ENCODE measurements around the gene GSTA1. TPM values are rescaled to one million over a fixed set of nuclear protein-coding genes. Genes with fewer than 3 reads are reported as not detected.
"Not testable (repeated sequence)": the region's sequence is repeated elsewhere in the genome, so short reads cannot be mapped to it uniquely, and the experiment has no call there.

Gene GSTA1
- polyA plus RNA-seq, 3 donors = not detected

- Mint-ChIP-seq H3K27ac (peak overlapping the region in 1 of 7 donors; percentile 46), H3K27me3 (ENCODE audit: low read depth in 3 of 3) (peaks cover 1 to 8% (median 4%) of the 10 kb centered on the region in 3 donors), H3K36me3 (no peaks in the 10 kb centered on the region), H3K4me1 (no peaks in the 10 kb centered on the region), H3K9me3 (peaks cover 0 to 9% (median 1%) of the 10 kb centered on the region in 7 donors), H3K4me3 (no peak overlapping the region)
- Histone ChIP-seq H3K79me2 (ENCODE audit: insufficient read depth, low read length) (no peaks in the 10 kb centered on the region), H3K27ac (ENCODE audit: low read depth in 1 of 2, low read length in 2 of 2) (no peak overlapping the region), H3K9ac (ENCODE audit: insufficient read depth, low read length, poor library complexity, severe bottlenecking) (no peak overlapping the region), H3K4me1 (ENCODE audit: control insufficient read depth in 1 of 2, insufficient read depth in 2 of 2, low read length in 2 of 2) (no peaks in the 10 kb centered on the region), H3K36me3 (replicated peaks in 1 of 2; ENCODE audit: control insufficient read depth in 1 of 2, insufficient read depth in 2 of 2, low read length in 2 of 2) (no peaks in the 10 kb centered on the region), H3K27me3 (ENCODE audit: control insufficient read depth in 2 of 2, insufficient read depth in 2 of 2, low read length in 2 of 2) (peaks cover 0 to 2% of the 10 kb centered on the region in 2 donors), H3K9me3 (replicated peaks in 1 of 2; ENCODE audit: control insufficient read depth in 1 of 2, insufficient read depth in 1 of 2, low read length in 2 of 2) (no peaks in the 10 kb centered on the region), H3K4me3 (replicated peaks in 1 of 3; ENCODE audit: low read depth in 2 of 3, low read length in 3 of 3) (no peak overlapping the region), H3K4me2 (replicated peaks; ENCODE audit: extremely low read depth, low read length, poor library complexity, severe bottlenecking) (no peak overlapping the region), H2AFZ (ENCODE audit: insufficient read depth, low read depth, low read length, poor library complexity, severe bottlenecking) (no peak overlapping the region), H4K20me1 (ENCODE audit: insufficient read depth, low read length) (no peaks in the 10 kb centered on the region)
- WGBS (ENCODE audit: insufficient coverage) = 72% methylated on average over 5 of the region's 20 CpGs
- DNase-seq = peak; percentile 12 to 46 (median 32)
- TF ChIP-seq CTCF (IDR thresholded peaks at IDR 0.05) = peak; percentile 78
- intact Hi-C loops (cut with micrococcal nuclease) = no loop called here
Measured at GRCh38 chr6:52839124-52840055, 35.8 kb upstream of the GSTA1 start.

DNA sequence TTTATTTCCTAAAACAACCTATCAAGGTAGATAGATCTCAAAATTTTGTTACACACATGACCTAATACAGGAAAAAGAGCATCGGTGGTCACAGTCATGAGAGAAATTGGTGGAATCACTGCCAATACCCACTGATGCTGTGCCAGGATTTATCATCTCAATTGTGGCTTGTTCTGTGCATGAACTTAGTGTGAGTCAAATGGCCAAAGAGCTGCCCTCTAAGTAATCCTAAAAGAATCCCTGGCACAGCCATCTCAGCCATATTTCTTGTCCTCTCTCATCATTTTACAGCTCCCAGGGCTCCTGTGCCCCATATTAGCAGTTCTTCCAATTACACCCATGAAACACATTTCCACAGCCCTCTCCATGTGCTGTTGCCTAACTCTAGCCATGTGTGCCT lies 30.9 kb upstream of the GSTA1 start:
- no peaks in the 10 kb centered on the region for H3K36me3 Mint-ChIP-seq
- no CpG with 5 or more reads among the region's 1 CpG for WGBS (ENCODE audit: insufficient coverage)
- no peak overlapping the region for H3K4me3 Mint-ChIP-seq
- intact Hi-C loops (cut with micrococcal nuclease) = no loop called here
- no peaks in the 10 kb centered on the region for H4K20me1 ChIP-seq (ENCODE audit: insufficient read depth, low read length)
- TF ChIP-seq CTCF (IDR thresholded peaks at IDR 0.05) = no peak
- H3K79me2 ChIP-seq (ENCODE audit: insufficient read depth, low read length) = no peaks in the 10 kb centered on the region
- no peak overlapping the region for H3K9ac ChIP-seq (ENCODE audit: insufficient read depth, low read length, poor library complexity, severe bottlenecking)
- H3K27me3 Mint-ChIP-seq (ENCODE audit: low read depth in 3 of 3) = peaks cover 7 to 12% (median 10%) of the 10 kb centered on the region in 3 donors
- H3K4me1 ChIP-seq (ENCODE audit: control insufficient read depth in 1 of 2, insufficient read depth in 2 of 2, low read length in 2 of 2) = no peaks in the 10 kb centered on the region
- no peaks in the 10 kb centered on the region for H3K9me3 ChIP-seq (replicated peaks in 1 of 2; ENCODE audit: control insufficient read depth in 1 of 2, insufficient read depth in 1 of 2, low read length in 2 of 2)
- no peak for DNase-seq
- H3K36me3 ChIP-seq (replicated peaks in 1 of 2; ENCODE audit: control insufficient read depth in 1 of 2, insufficient read depth in 2 of 2, low read length in 2 of 2) = no peaks in the 10 kb centered on the region
- H3K27ac Mint-ChIP-seq = peak overlapping the region in 1 of 7 donors; percentile 34
- H3K27me3 ChIP-seq (ENCODE audit: control insufficient read depth in 2 of 2, insufficient read depth in 2 of 2, low read length in 2 of 2) = no peaks in the 10 kb centered on the region
- no peak overlapping the region for H3K27ac ChIP-seq (ENCODE audit: low read depth in 1 of 2, low read length in 2 of 2)
- peaks cover 0 to 8% (median 0%) of the 10 kb centered on the region in 7 donors for H3K9me3 Mint-ChIP-seq
- no peaks in the 10 kb centered on the region for H3K4me1 Mint-ChIP-seq
- no peak overlapping the region for H3K4me3 ChIP-seq (replicated peaks in 1 of 3; ENCODE audit: low read depth in 2 of 3, low read length in 3 of 3)
- no peak overlapping the region for H2AFZ ChIP-seq (ENCODE audit: insufficient read depth, low read depth, low read length, poor library complexity, severe bottlenecking)
- no peak overlapping the region for H3K4me2 ChIP-seq (replicated peaks; ENCODE audit: extremely low read depth, low read length, poor library complexity, severe bottlenecking)

DNA sequence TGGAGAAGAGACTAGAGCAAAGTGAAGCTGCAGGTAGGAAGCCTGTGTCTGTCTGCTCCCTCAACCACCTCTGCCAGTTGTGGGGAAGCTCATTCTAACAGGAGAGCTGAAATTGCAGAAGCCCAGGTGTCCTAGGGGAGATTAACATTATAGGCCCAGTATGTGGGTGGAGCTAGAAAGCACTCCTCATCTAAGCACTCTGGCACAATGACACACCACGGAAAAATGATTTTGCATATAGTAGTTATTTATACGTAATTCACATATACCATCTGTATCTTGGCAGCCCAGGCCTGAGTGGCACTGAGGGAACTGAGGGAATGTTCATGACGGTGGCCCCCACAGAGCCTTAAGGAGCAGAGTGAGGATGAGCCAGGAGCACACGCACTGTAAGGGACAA lies 27.3 kb upstream of the GSTA1 start:
- H3K27ac Mint-ChIP-seq; H3K27me3 Mint-ChIP-seq (ENCODE audit: low read depth in 3 of 3); intact Hi-C loops (cut with micrococcal nuclease): not testable (repeated sequence)

More for the DNA sequence above, 27.3 kb upstream of the GSTA1 start:
- not testable (repeated sequence) for H3K79me2 ChIP-seq (ENCODE audit: insufficient read depth, low read length); H3K4me3 Mint-ChIP-seq; H3K27ac ChIP-seq (ENCODE audit: low read depth in 1 of 2, low read length in 2 of 2); H2AFZ ChIP-seq (ENCODE audit: insufficient read depth, low read depth, low read length, poor library complexity, severe bottlenecking); H3K4me1 ChIP-seq (ENCODE audit: control insufficient read depth in 1 of 2, insufficient read depth in 2 of 2, low read length in 2 of 2); H3K4me1 Mint-ChIP-seq; H3K9me3 Mint-ChIP-seq; H3K9ac ChIP-seq (ENCODE audit: insufficient read depth, low read length, poor library complexity, severe bottlenecking); H3K36me3 Mint-ChIP-seq; H3K9me3 ChIP-seq (replicated peaks in 1 of 2; ENCODE audit: control insufficient read depth in 1 of 2, insufficient read depth in 1 of 2, low read length in 2 of 2); H3K4me3 ChIP-seq (replicated peaks in 1 of 3; ENCODE audit: low read depth in 2 of 3, low read length in 3 of 3); H4K20me1 ChIP-seq (ENCODE audit: insufficient read depth, low read length); H3K27me3 ChIP-seq (ENCODE audit: control insufficient read depth in 2 of 2, insufficient read depth in 2 of 2, low read length in 2 of 2); H3K4me2 ChIP-seq (replicated peaks; ENCODE audit: extremely low read depth, low read length, poor library complexity, severe bottlenecking); H3K36me3 ChIP-seq (replicated peaks in 1 of 2; ENCODE audit: control insufficient read depth in 1 of 2, insufficient read depth in 2 of 2, low read length in 2 of 2); DNase-seq
- WGBS (ENCODE audit: insufficient coverage) = no CpG with 5 or more reads among the region's 4 CpGs
